Tibial nerve (tissue), 3 donors: ENCODE results near the gene IFITM10.

Experiments
- POLR2A ChIP-seq, 2 donors: fragments of 450-650 bp; IDR thresholded peaks; one replicate each; pipeline ENCODE4 v1.6.1; 2017; ENCODE audit warnings: antibody characterized with exemption in 2 of 2, mild to moderate bottlenecking in 2 of 2, moderate library complexity in 2 of 2
- TF ChIP-seq, protein P1 (sequence below), 5 experiments: fragments of 200-600 bp in 3 of 5; fragments of 450-650 bp in 2 of 5; sonication (generic) in 3 of 5; IDR thresholded peaks; one replicate each; pipeline ENCODE4 v1.5.1; 2016 to 2019; ENCODE audit warnings: antibody characterized with exemption in 5 of 5, mild to moderate bottlenecking in 3 of 5, moderate library complexity in 2 of 5

- TF ChIP-seq POLR2A (IDR thresholded peaks at IDR 0.05), result no peak
- TF ChIP-seq, protein P1, sequence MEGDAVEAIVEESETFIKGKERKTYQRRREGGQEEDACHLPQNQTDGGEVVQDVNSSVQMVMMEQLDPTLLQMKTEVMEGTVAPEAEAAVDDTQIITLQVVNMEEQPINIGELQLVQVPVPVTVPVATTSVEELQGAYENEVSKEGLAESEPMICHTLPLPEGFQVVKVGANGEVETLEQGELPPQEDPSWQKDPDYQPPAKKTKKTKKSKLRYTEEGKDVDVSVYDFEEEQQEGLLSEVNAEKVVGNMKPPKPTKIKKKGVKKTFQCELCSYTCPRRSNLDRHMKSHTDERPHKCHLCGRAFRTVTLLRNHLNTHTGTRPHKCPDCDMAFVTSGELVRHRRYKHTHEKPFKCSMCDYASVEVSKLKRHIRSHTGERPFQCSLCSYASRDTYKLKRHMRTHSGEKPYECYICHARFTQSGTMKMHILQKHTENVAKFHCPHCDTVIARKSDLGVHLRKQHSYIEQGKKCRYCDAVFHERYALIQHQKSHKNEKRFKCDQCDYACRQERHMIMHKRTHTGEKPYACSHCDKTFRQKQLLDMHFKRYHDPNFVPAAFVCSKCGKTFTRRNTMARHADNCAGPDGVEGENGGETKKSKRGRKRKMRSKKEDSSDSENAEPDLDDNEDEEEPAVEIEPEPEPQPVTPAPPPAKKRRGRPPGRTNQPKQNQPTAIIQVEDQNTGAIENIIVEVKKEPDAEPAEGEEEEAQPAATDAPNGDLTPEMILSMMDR (IDR thresholded peaks at IDR 0.05), result no peak
Measured at GRCh38 chr11:1694846-1695547, 55.4 kb downstream of the IFITM10 start.
